ENCODE data around the gene UTP3.

Gene UTP3

DNA sequence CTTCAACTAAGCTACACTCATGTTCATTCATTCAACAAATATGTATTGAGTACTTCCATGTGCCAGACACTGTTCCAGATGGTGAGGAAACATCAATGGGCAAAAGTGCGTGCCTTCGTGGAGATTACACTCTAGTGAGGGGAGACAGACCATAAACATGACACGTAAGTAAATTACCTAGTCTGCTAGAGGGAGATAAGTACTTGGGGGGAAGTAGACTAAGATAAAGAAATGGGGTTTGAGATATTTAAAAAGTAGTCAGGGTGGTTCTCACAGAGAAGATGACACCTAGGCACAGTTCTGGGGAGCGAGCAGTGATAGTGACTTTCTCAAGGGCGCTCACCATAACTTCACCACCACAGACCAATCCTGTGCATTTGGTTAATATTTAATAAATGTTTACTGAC is 33.7 kb upstream of the UTP3 start:
- H3K27me3 ChIP-seq (ENCODE audit: control insufficient read depth in 3 of 3, insufficient read depth in 3 of 3, low read depth in 1 of 3, low read length in 3 of 3), result peaks cover 0 to 3% (median 0%) of the 10 kb centered on the region in 3 experiments
- no peak overlapping the region for H2BK12ac ChIP-seq (ENCODE audit: low read length)
- no peak overlapping the region for H3K18ac ChIP-seq (ENCODE audit: low read length)
- no CpG with 5 or more reads among the region's 5 CpGs for whole genome bisulfite sequencing, 2 donors (ENCODE audit: extremely low coverage in 2 of 2, insufficient read length in 2 of 2, insufficient replicate concordance in 1 of 2)
- H3K4ac ChIP-seq (ENCODE audit: low read length), result no peak overlapping the region
- no peak overlapping the region for H2BK15ac ChIP-seq (ENCODE audit: low read length)
- no peaks in the 10 kb centered on the region for H3K36me3 ChIP-seq (replicated peaks in 1 of 2; ENCODE audit: control insufficient read depth in 2 of 2, insufficient read depth in 2 of 2, low read length in 2 of 2)
- no peak overlapping the region for H2BK120ac ChIP-seq (ENCODE audit: low read depth, low read length)
- no peaks in the 10 kb centered on the region for H3K79me1 ChIP-seq (ENCODE audit: low read depth, low read length)
- no peak overlapping the region for H3K4me3 ChIP-seq (ENCODE audit: low read length in 2 of 2)
- no peak overlapping the region for H4K8ac ChIP-seq (ENCODE audit: low read depth, low read length)
- no peak for DNase-seq (ENCODE audit: low spot score)
- no peak overlapping the region for H3K23ac ChIP-seq (ENCODE audit: low read depth, low read length, poor library complexity)
- no peak overlapping the region for H3K14ac ChIP-seq (ENCODE audit: low read length)
- H2AFZ ChIP-seq (ENCODE audit: low read length), result no peak overlapping the region
- no peak overlapping the region for H3K9ac ChIP-seq (ENCODE audit: low read depth, low read length, poor library complexity)
- no peak overlapping the region for H2BK5ac ChIP-seq (ENCODE audit: low read length)
- H4K91ac ChIP-seq (ENCODE audit: low read depth, low read length, poor library complexity), result no peak overlapping the region
- H3K9me3 ChIP-seq (replicated peaks in 1 of 2; ENCODE audit: control insufficient read depth in 2 of 2, insufficient read depth in 1 of 2, low read depth in 1 of 2, low read length in 2 of 2), result no peaks in the 10 kb centered on the region
- no peak overlapping the region for H3K27ac ChIP-seq (replicated peaks; ENCODE audit: low read length)
- no peaks in the 10 kb centered on the region for H3K4me1 ChIP-seq (ENCODE audit: control insufficient read depth in 2 of 2, insufficient read depth in 1 of 2, low read depth in 1 of 2, low read length in 2 of 2)
- H2AK5ac ChIP-seq (ENCODE audit: low read depth, low read length), result no peak overlapping the region
- H3K4me2 ChIP-seq (ENCODE audit: insufficient read depth, low read length, poor library complexity, severe bottlenecking), result no peak overlapping the region

GRCh38 chr4:70657326-70657725 is 31.0 kb upstream of the UTP3 start:
- Histone ChIP-seq H2BK120ac (ENCODE audit: low read depth, low read length) (no peak overlapping the region), H3K27me3 (ENCODE audit: control insufficient read depth in 3 of 3, insufficient read depth in 3 of 3, low read depth in 1 of 3, low read length in 3 of 3) (no peaks in the 10 kb centered on the region), H3K14ac (ENCODE audit: low read length) (no peak overlapping the region), H2AFZ (ENCODE audit: low read length) (no peak overlapping the region), H2BK5ac (ENCODE audit: low read length) (no peak overlapping the region), H3K36me3 (replicated peaks in 1 of 2; ENCODE audit: control insufficient read depth in 2 of 2, insufficient read depth in 2 of 2, low read length in 2 of 2) (no peaks in the 10 kb centered on the region), H4K91ac (ENCODE audit: low read depth, low read length, poor library complexity) (no peak overlapping the region), H3K79me1 (ENCODE audit: low read depth, low read length) (no peaks in the 10 kb centered on the region), H3K18ac (ENCODE audit: low read length) (no peak overlapping the region), H3K4me2 (ENCODE audit: insufficient read depth, low read length, poor library complexity, severe bottlenecking) (no peak overlapping the region), H3K4me1 (ENCODE audit: control insufficient read depth in 2 of 2, insufficient read depth in 1 of 2, low read depth in 1 of 2, low read length in 2 of 2) (no peaks in the 10 kb centered on the region), H3K4ac (ENCODE audit: low read length) (no peak overlapping the region), H2BK15ac (ENCODE audit: low read length) (no peak overlapping the region), H3K9me3 (replicated peaks in 1 of 2; ENCODE audit: control insufficient read depth in 2 of 2, insufficient read depth in 1 of 2, low read depth in 1 of 2, low read length in 2 of 2) (no peaks in the 10 kb centered on the region), H2AK5ac (ENCODE audit: low read depth, low read length) (no peak overlapping the region), H3K27ac (replicated peaks; ENCODE audit: low read length) (no peak overlapping the region), H2BK12ac (ENCODE audit: low read length) (no peak overlapping the region), H3K23ac (ENCODE audit: low read depth, low read length, poor library complexity) (no peak overlapping the region), H4K8ac (ENCODE audit: low read depth, low read length) (no peak overlapping the region), H3K4me3 (ENCODE audit: low read length in 2 of 2) (no peak overlapping the region), H3K9ac (ENCODE audit: low read depth, low read length, poor library complexity) (no peak overlapping the region)
- 100% methylated on average over 1 of the region's 5 CpGs; no CpG with 5 or more reads in 1 of the 2 donors for WGBS, 2 donors (ENCODE audit: extremely low coverage in 2 of 2, insufficient read length in 2 of 2, insufficient replicate concordance in 1 of 2)
- no peak for DNase-seq (ENCODE audit: low spot score)

GRCh38 chr4:70658418-70658817 is 29.9 kb upstream of the UTP3 start:
- DNase-seq (ENCODE audit: low spot score), result no peak
- H2AFZ ChIP-seq (ENCODE audit: low read length), result no peak overlapping the region
- no peak overlapping the region for H3K4me2 ChIP-seq (ENCODE audit: insufficient read depth, low read length, poor library complexity, severe bottlenecking)
- H3K14ac ChIP-seq (ENCODE audit: low read length), result no peak overlapping the region
- H3K9ac ChIP-seq (ENCODE audit: low read depth, low read length, poor library complexity), result no peak overlapping the region
- no peak overlapping the region for H2BK5ac ChIP-seq (ENCODE audit: low read length)
- H3K27me3 ChIP-seq (ENCODE audit: control insufficient read depth in 3 of 3, insufficient read depth in 3 of 3, low read depth in 1 of 3, low read length in 3 of 3), result no peaks in the 10 kb centered on the region
- no peak overlapping the region for H2BK12ac ChIP-seq (ENCODE audit: low read length)
- no CpG with 5 or more reads among the region's 3 CpGs for WGBS, 2 donors (ENCODE audit: extremely low coverage in 2 of 2, insufficient read length in 2 of 2, insufficient replicate concordance in 1 of 2)
- no peak overlapping the region for H2BK120ac ChIP-seq (ENCODE audit: low read depth, low read length)
- no peak overlapping the region for H3K4me3 ChIP-seq (ENCODE audit: low read length in 2 of 2)
- H3K9me3 ChIP-seq (replicated peaks in 1 of 2; ENCODE audit: control insufficient read depth in 2 of 2, insufficient read depth in 1 of 2, low read depth in 1 of 2, low read length in 2 of 2), result no peaks in the 10 kb centered on the region
- no peaks in the 10 kb centered on the region for H3K36me3 ChIP-seq (replicated peaks in 1 of 2; ENCODE audit: control insufficient read depth in 2 of 2, insufficient read depth in 2 of 2, low read length in 2 of 2)
- H4K91ac ChIP-seq (ENCODE audit: low read depth, low read length, poor library complexity), result no peak overlapping the region
- no peaks in the 10 kb centered on the region for H3K79me1 ChIP-seq (ENCODE audit: low read depth, low read length)
- no peak overlapping the region for H2BK15ac ChIP-seq (ENCODE audit: low read length)
- H3K18ac ChIP-seq (ENCODE audit: low read length), result no peak overlapping the region
- H2AK5ac ChIP-seq (ENCODE audit: low read depth, low read length), result no peak overlapping the region
- H3K23ac ChIP-seq (ENCODE audit: low read depth, low read length, poor library complexity), result no peak overlapping the region
- H3K4me1 ChIP-seq (ENCODE audit: control insufficient read depth in 2 of 2, insufficient read depth in 1 of 2, low read depth in 1 of 2, low read length in 2 of 2), result no peaks in the 10 kb centered on the region
- H3K4ac ChIP-seq (ENCODE audit: low read length), result no peak overlapping the region
- H3K27ac ChIP-seq (replicated peaks; ENCODE audit: low read length), result no peak overlapping the region
- H4K8ac ChIP-seq (ENCODE audit: low read depth, low read length), result no peak overlapping the region

DNA sequence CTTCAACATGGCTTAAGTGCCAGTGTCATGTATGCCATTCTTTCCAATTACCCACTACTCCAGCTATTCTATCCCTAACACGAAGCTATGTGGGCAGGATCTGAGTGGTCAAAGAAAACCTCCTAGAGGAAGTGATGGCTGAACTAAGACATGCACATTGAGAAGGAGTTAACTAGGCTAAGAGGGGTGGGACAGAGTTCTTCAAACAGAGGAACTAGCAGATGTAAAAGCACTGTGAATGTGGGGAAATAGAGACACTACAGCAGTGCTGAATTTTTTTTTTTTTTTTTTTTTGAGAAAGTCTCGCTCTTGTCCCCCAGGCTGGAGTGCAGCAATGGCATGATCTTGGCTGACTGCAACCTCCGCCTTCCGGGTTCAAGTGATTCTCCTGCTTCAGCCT is 28.2 kb upstream of the UTP3 start:
- no CpG with 5 or more reads among the region's 4 CpGs for WGBS, 2 donors (ENCODE audit: extremely low coverage in 2 of 2, insufficient read length in 2 of 2, insufficient replicate concordance in 1 of 2)
- no peak overlapping the region for H2BK15ac ChIP-seq (ENCODE audit: low read length)
- no peak overlapping the region for H3K27ac ChIP-seq (replicated peaks; ENCODE audit: low read length)
- no peak overlapping the region for H2BK12ac ChIP-seq (ENCODE audit: low read length)
- no peak for DNase-seq (ENCODE audit: low spot score)
- H4K8ac ChIP-seq (ENCODE audit: low read depth, low read length), result no peak overlapping the region
- no peak overlapping the region for H2BK5ac ChIP-seq (ENCODE audit: low read length)
- H3K9ac ChIP-seq (ENCODE audit: low read depth, low read length, poor library complexity), result no peak overlapping the region
- no peak overlapping the region for H2AFZ ChIP-seq (ENCODE audit: low read length)
- no peak overlapping the region for H2AK5ac ChIP-seq (ENCODE audit: low read depth, low read length)
- no peak overlapping the region for H2BK120ac ChIP-seq (ENCODE audit: low read depth, low read length)
- H3K79me1 ChIP-seq (ENCODE audit: low read depth, low read length), result no peaks in the 10 kb centered on the region
- no peak overlapping the region for H3K4me3 ChIP-seq (ENCODE audit: low read length in 2 of 2)
- no peak overlapping the region for H3K14ac ChIP-seq (ENCODE audit: low read length)
- H3K9me3 ChIP-seq (replicated peaks in 1 of 2; ENCODE audit: control insufficient read depth in 2 of 2, insufficient read depth in 1 of 2, low read depth in 1 of 2, low read length in 2 of 2), result no peaks in the 10 kb centered on the region
- no peaks in the 10 kb centered on the region for H3K36me3 ChIP-seq (replicated peaks in 1 of 2; ENCODE audit: control insufficient read depth in 2 of 2, insufficient read depth in 2 of 2, low read length in 2 of 2)
- H3K27me3 ChIP-seq (ENCODE audit: control insufficient read depth in 3 of 3, insufficient read depth in 3 of 3, low read depth in 1 of 3, low read length in 3 of 3), result no peaks in the 10 kb centered on the region
- no peak overlapping the region for H3K4ac ChIP-seq (ENCODE audit: low read length)
- H4K91ac ChIP-seq (ENCODE audit: low read depth, low read length, poor library complexity), result no peak overlapping the region
- H3K4me1 ChIP-seq (ENCODE audit: control insufficient read depth in 2 of 2, insufficient read depth in 1 of 2, low read depth in 1 of 2, low read length in 2 of 2), result no peaks in the 10 kb centered on the region
- no peak overlapping the region for H3K18ac ChIP-seq (ENCODE audit: low read length)
- no peak overlapping the region for H3K4me2 ChIP-seq (ENCODE audit: insufficient read depth, low read length, poor library complexity, severe bottlenecking)
- no peak overlapping the region for H3K23ac ChIP-seq (ENCODE audit: low read depth, low read length, poor library complexity)

Measured in neuronal stem cell (in vitro differentiated cells).